AG04449 (cell line): Measurements from ENCODE around the gene RPL38.

Experiments
- CTCF ChIA-PET: fragments of 350-600 bp; formaldehyde crosslinking; extraction: SDS; loops from one replicate; lab custom pipeline; 2021; ENCODE audit warnings: antibody characterized with exemption; lab: Yijun Ruan, JAX
- POLR2A ChIA-PET: fragments of 400-600, 350-600 bp; formaldehyde crosslinking; extraction: SDS; loops from one replicate; lab custom pipeline; 2020; ENCODE audit warnings: antibody characterized with exemption, inconsistent platforms; lab: Yijun Ruan, JAX
- DNase-seq: peaks from one replicate; pipeline ENCODE4 v3.0.0-alpha.2; 2010; ENCODE audit warnings: low read depth, low spot score
- H3K4me3 ChIP-seq: 2 replicates; pipeline ENCODE4 v1.5.1; 2011; ENCODE audit warnings: low read depth, mild to moderate bottlenecking, control low read depth, low read length
- CTCF ChIP-seq: IDR thresholded peaks from one replicate; pipeline ENCODE4 v1.5.1; 2011; ENCODE audit warnings: mild to moderate bottlenecking, moderate library complexity, low read length, control low read depth, inconsistent platforms; ENCODE audit not compliant: insufficient read depth; ENCODE audit errors: missing control alignments

RPL38 gene

GRCh38 chr17:74201250-74201649 is 2.2 kb upstream of the RPL38 start:
- ChIA-PET CTCF (interaction anchor here (1.0 to 8.7 kb wide), 5 partner anchors 12 to 773 kb away, joined by 3 to 138 read pairs (median 7); partner anchors contain the start of gene TTYH2), POLR2A (no interaction called here)
- no peak overlapping the region for H3K4me3 ChIP-seq
- DNase-seq: no peak
- TF ChIP-seq CTCF: no peak

- CTCF ChIA-PET: interaction anchor here (0.9 to 8.7 kb wide), 6 partner anchors 12 to 773 kb away, joined by 3 to 138 read pairs (median 8); partner anchors contain the start of gene TTYH2
- no peak overlapping the region for H3K4me3 ChIP-seq
- no peak for DNase-seq
- no peak for TF ChIP-seq CTCF
- POLR2A ChIA-PET: no interaction called here
Observed at GRCh38 chr17:74201948-74202347, 1.5 kb upstream of the RPL38 start.

GRCh38 chr17:74202938-74203337 is 540 bp upstream of the RPL38 start:
- ChIA-PET POLR2A (interaction anchor here (0.6 to 2.6 kb wide), 5 partner anchors 8 to 972 kb away, joined by 3 to 16 read pairs (median 3); partner anchors contain the start of gene TTYH2), CTCF (interaction anchor here (0.8 to 8.7 kb wide), 11 partner anchors 11 to 774 kb away, joined by 3 to 138 read pairs (median 3); partner anchors contain the start of gene TTYH2)
- DNase-seq: no peak
- no peak for TF ChIP-seq CTCF
- peak overlapping the region; percentile 37 for H3K4me3 ChIP-seq

- POLR2A ChIA-PET: interaction anchor here (2.6 kb wide), 1 partner anchor 9 kb away, joined by 16 read pairs; the partner anchor contains the start of gene TTYH2
- CTCF ChIA-PET: interaction anchor here (0.7 to 8.7 kb wide), 5 partner anchors 9 to 249 kb away, joined by 3 to 138 read pairs (median 4); partner anchors contain the start of gene TTYH2
- no peak for TF ChIP-seq CTCF
- no peak for DNase-seq
- peak overlapping the region; percentile 97 for H3K4me3 ChIP-seq
Observed at GRCh38 chr17:74204474-74204873, 996 bp downstream of the RPL38 start.

GRCh38 chr17:74205274-74205673 is 1.8 kb downstream of the RPL38 start:
- ChIA-PET CTCF (interaction anchor here (1.1 to 8.7 kb wide), 4 partner anchors 9 to 252 kb away, joined by 4 to 138 read pairs (median 52); partner anchors contain the start of gene TTYH2), POLR2A (interaction anchor here (2.6 kb wide), 1 partner anchor 8 kb away, joined by 16 read pairs; the partner anchor contains the start of gene TTYH2)
- DNase-seq: no peak
- peak overlapping the region; percentile 97; the same call in 1 of the 2 replicates for H3K4me3 ChIP-seq
- TF ChIP-seq CTCF: no peak

GRCh38 chr17:74206332-74206818 is 2.9 kb downstream of the RPL38 start:
- H3K4me3 ChIP-seq: no peak overlapping the region
- no peak for TF ChIP-seq CTCF
- no peak for DNase-seq
- CTCF ChIA-PET: interaction anchor here (0.6 to 8.7 kb wide), 3 partner anchors 17 to 906 kb away, joined by 3 to 138 read pairs (median 3); no protein-coding TSS in a partner anchor
- POLR2A ChIA-PET: no interaction called here
